Measurements from ENCODE around the gene PSORS1C1. TPM values are rescaled to one million over a fixed set of nuclear protein-coding genes. Genes with fewer than 3 reads are reported as not detected.
"Not testable (repeated sequence)": the region's sequence is repeated elsewhere in the genome, so short reads cannot be mapped to it uniquely, and the experiment has no call there.

Gene PSORS1C1, protein sequence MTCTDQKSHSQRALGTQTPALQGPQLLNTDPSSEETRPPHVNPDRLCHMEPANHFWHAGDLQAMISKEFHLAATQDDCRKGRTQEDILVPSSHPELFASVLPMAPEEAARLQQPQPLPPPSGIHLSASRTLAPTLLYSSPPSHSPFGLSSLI
- total RNA-seq, result 0.66 and 1.8 TPM in 2 replicates
- polyA plus RNA-seq, result 0.40 and 0.41 TPM in 2 replicates
- polyA plus RNA-seq (2012), result 1.0 and 1.4 TPM in 2 replicates
- polyA minus RNA-seq (ENCODE audit: low replicate concordance), result 0.59 and 1.8 TPM in 2 replicates

DNA sequence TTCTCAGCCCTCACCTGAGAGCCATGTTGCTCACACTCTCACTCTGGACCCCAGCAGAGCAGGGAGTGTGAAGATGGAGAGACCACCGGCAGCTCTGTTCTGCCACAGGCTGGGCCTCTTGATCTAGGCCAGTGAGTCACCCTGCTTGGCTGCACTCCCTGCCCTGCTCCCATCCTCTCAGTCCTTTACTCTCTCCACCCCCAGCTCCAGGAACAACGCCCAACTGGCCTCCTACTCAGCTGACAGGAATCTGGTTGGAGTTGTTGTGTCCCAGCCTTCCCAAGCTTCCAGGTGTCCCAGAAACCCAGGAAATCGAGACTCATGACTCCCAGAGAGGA lies at the start of gene PSORS1C1:
Gene PSORS1C1, plus strand, starts transcription at position 260 of the 338 bp plus-strand sequence. CDS start 14,833 bp downstream, outside the sequence.
- Histone ChIP-seq H3K9ac (ENCODE audit: insufficient read depth, low read length) (no peak within 1 kb of the TSS), H3K79me2 (ENCODE audit: control insufficient read depth, insufficient read depth, low read length) (no peaks in the 10 kb centered on the region), H4K20me1 (ENCODE audit: control insufficient read depth, extremely low read depth, insufficient read depth, low read length) (no peaks in the 10 kb centered on the region), H3K4me2 (ENCODE audit: extremely low read depth, insufficient read depth, low read length) (peak within 1 kb of the TSS; percentile 51), H3K27me3 (ENCODE audit: control insufficient read depth, insufficient read depth, low read length) (peaks cover 13% of the 10 kb centered on the region), H3K4me1 (ENCODE audit: control insufficient read depth, extremely low read depth, insufficient read depth, low read length) (peaks cover 19% of the 10 kb centered on the region), H3K4me3 (replicated peaks in 1 of 4; ENCODE audit: control extremely low read depth in 1 of 4, insufficient read depth in 1 of 4, low read depth in 3 of 4, low read length in 4 of 4) (peak within 1 kb of the TSS in 2 of 4 experiments; percentile 26 to 31), H3K9me3 (ENCODE audit: control insufficient read depth, insufficient read depth, low read depth, low read length) (no peaks in the 10 kb centered on the region), H3K36me3 (ENCODE audit: control insufficient read depth, insufficient read depth, low read length) (no peaks in the 10 kb centered on the region), H3K27ac (ENCODE audit: insufficient read depth, low read length) (peak within 1 kb of the TSS; percentile 31), H2AFZ (ENCODE audit: low read length) (peak within 1 kb of the TSS; percentile 53)
- peak; percentile 93 to 97 for DNase-seq (ENCODE audit: low read depth in 2 of 2)
- TF ChIP-seq EZH2 (IDR thresholded peaks at IDR 0.05; ENCODE audit: low read length, missing control alignments), result no peak
- TF ChIP-seq, protein P1, sequence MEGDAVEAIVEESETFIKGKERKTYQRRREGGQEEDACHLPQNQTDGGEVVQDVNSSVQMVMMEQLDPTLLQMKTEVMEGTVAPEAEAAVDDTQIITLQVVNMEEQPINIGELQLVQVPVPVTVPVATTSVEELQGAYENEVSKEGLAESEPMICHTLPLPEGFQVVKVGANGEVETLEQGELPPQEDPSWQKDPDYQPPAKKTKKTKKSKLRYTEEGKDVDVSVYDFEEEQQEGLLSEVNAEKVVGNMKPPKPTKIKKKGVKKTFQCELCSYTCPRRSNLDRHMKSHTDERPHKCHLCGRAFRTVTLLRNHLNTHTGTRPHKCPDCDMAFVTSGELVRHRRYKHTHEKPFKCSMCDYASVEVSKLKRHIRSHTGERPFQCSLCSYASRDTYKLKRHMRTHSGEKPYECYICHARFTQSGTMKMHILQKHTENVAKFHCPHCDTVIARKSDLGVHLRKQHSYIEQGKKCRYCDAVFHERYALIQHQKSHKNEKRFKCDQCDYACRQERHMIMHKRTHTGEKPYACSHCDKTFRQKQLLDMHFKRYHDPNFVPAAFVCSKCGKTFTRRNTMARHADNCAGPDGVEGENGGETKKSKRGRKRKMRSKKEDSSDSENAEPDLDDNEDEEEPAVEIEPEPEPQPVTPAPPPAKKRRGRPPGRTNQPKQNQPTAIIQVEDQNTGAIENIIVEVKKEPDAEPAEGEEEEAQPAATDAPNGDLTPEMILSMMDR (conservative IDR thresholded peaks at IDR 0.05 in 1 of 2, IDR thresholded peaks at IDR 0.05 in 1 of 2; ENCODE audit: low read depth in 1 of 2, low read length in 2 of 2), result no peak

DNA sequence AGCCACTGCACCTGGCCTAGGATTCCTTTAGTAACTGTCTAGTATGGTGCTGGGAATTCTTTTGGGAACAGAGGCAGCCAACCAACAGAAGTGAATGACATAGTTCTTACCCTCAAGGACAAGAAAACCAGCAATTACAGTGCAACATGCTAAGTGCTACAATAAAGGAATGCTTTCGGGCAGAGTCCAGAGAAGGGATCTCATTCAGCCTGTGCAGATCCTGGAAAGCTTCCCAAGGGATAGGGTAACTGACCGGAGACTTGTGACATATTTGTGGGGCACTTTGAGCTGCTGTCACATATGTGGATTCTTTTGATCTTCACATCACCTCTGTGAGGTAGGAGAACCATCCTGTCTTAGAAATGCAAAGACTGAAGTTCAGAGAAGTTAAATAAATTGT lies 49.0 kb upstream of the PSORS1C1 start:
- H3K79me2 ChIP-seq (ENCODE audit: control insufficient read depth, insufficient read depth, low read length), result no peaks in the 10 kb centered on the region
- H3K27me3 ChIP-seq (ENCODE audit: control insufficient read depth, insufficient read depth, low read length), result peaks cover 2% of the 10 kb centered on the region
- peak in 1 of 2 donors; percentile 33 for DNase-seq (ENCODE audit: low read depth in 2 of 2)
- no peak overlapping the region for H3K4me2 ChIP-seq (ENCODE audit: extremely low read depth, insufficient read depth, low read length)
- H3K9me3 ChIP-seq (ENCODE audit: control insufficient read depth, insufficient read depth, low read depth, low read length), result no peaks in the 10 kb centered on the region
- H2AFZ ChIP-seq (ENCODE audit: low read length), result no peak overlapping the region
- H3K4me3 ChIP-seq (replicated peaks in 1 of 4; ENCODE audit: control extremely low read depth in 1 of 4, insufficient read depth in 1 of 4, low read depth in 3 of 4, low read length in 4 of 4), result no peak overlapping the region
- TF ChIP-seq, protein P1 (conservative IDR thresholded peaks at IDR 0.05 in 1 of 2, IDR thresholded peaks at IDR 0.05 in 1 of 2; ENCODE audit: low read depth in 1 of 2, low read length in 2 of 2), result no peak
- no peak for TF ChIP-seq EZH2 (IDR thresholded peaks at IDR 0.05; ENCODE audit: low read length, missing control alignments)
- H3K4me1 ChIP-seq (ENCODE audit: control insufficient read depth, extremely low read depth, insufficient read depth, low read length), result no peaks in the 10 kb centered on the region
- H3K9ac ChIP-seq (ENCODE audit: insufficient read depth, low read length), result no peak overlapping the region
- H3K27ac ChIP-seq (ENCODE audit: insufficient read depth, low read length), result no peak overlapping the region
- H4K20me1 ChIP-seq (ENCODE audit: control insufficient read depth, extremely low read depth, insufficient read depth, low read length), result no peaks in the 10 kb centered on the region
- no peaks in the 10 kb centered on the region for H3K36me3 ChIP-seq (ENCODE audit: control insufficient read depth, insufficient read depth, low read length)

DNA sequence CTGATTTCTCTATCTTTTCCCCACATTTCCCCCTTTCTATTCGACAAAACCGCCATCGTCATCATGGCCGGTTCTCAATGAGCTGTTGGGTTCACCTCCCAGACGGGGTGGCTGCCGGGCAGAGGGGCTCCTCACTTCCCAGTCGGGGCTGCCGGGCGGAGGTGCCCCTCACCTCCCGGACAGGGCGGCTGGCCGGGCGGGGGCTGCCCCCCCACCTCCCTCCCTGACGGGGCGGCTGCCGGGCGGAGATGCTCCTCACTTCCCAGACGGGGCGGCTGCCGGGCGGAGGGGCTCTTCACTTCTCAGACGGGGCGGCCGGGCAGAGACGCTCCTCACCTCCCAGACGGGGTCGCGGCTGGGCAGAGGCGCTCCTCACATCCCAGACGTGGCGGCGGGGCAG lies 47.6 kb upstream of the PSORS1C1 start:
- H3K79me2 ChIP-seq (ENCODE audit: control insufficient read depth, insufficient read depth, low read length); H3K27me3 ChIP-seq (ENCODE audit: control insufficient read depth, insufficient read depth, low read length); H3K9ac ChIP-seq (ENCODE audit: insufficient read depth, low read length); H3K4me3 ChIP-seq (replicated peaks in 1 of 4; ENCODE audit: control extremely low read depth in 1 of 4, insufficient read depth in 1 of 4, low read depth in 3 of 4, low read length in 4 of 4); H3K27ac ChIP-seq (ENCODE audit: insufficient read depth, low read length); H4K20me1 ChIP-seq (ENCODE audit: control insufficient read depth, extremely low read depth, insufficient read depth, low read length); H3K4me1 ChIP-seq (ENCODE audit: control insufficient read depth, extremely low read depth, insufficient read depth, low read length); H3K36me3 ChIP-seq (ENCODE audit: control insufficient read depth, insufficient read depth, low read length); H2AFZ ChIP-seq (ENCODE audit: low read length); H3K4me2 ChIP-seq (ENCODE audit: extremely low read depth, insufficient read depth, low read length); DNase-seq (ENCODE audit: low read depth in 2 of 2); H3K9me3 ChIP-seq (ENCODE audit: control insufficient read depth, insufficient read depth, low read depth, low read length): not testable (repeated sequence)

DNA sequence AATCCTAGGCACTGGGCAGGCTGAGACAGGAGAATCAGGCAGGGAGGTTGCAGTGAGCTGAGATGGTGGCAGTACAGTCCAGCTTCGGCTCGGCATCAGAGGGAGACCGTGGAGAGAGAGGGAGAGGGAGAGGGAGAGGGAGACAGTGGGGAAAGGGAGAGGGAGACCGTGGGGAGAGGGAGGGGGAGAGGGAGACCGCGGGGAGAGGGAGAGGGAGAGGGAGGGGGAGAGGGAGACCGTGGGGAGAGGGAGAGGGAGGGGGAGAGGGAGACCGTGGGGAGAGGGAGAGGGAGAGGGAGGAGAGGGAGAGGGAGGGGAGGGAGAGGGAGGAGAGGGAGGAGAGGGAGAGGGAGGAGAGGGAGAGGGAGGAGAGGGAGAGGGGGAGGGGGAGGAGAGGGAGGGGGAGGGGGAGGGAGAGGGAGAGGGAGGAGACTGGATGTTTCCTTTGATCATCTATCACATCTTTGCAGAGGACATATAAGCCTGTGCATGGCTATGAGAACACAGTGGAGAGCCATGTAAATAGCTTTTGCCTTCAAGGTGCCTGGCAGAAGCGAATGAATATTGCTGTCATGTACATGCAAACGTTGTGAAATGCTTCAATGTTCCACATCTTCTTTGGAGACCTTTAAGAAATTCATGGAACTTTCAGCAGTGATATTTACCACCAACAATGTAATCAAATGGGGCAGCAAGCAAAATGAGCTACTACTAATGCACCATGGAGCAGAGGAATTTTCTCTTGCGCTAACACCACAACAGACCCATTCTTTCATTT lies 46.5 kb upstream of the PSORS1C1 start:
- not testable (repeated sequence) for H3K9me3 ChIP-seq (ENCODE audit: control insufficient read depth, insufficient read depth, low read depth, low read length); H3K4me1 ChIP-seq (ENCODE audit: control insufficient read depth, extremely low read depth, insufficient read depth, low read length); H3K79me2 ChIP-seq (ENCODE audit: control insufficient read depth, insufficient read depth, low read length); H3K36me3 ChIP-seq (ENCODE audit: control insufficient read depth, insufficient read depth, low read length); H3K27me3 ChIP-seq (ENCODE audit: control insufficient read depth, insufficient read depth, low read length); H3K4me3 ChIP-seq (replicated peaks in 1 of 4; ENCODE audit: control extremely low read depth in 1 of 4, insufficient read depth in 1 of 4, low read depth in 3 of 4, low read length in 4 of 4); H3K4me2 ChIP-seq (ENCODE audit: extremely low read depth, insufficient read depth, low read length); H2AFZ ChIP-seq (ENCODE audit: low read length); H4K20me1 ChIP-seq (ENCODE audit: control insufficient read depth, extremely low read depth, insufficient read depth, low read length); H3K9ac ChIP-seq (ENCODE audit: insufficient read depth, low read length); H3K27ac ChIP-seq (ENCODE audit: insufficient read depth, low read length); DNase-seq (ENCODE audit: low read depth in 2 of 2)
